ENCODE data around the gene FAN1. TPM values are rescaled to one million over a fixed set of nuclear protein-coding genes. Genes with fewer than 3 reads are reported as not detected.

The FAN1 gene
- total and polyA plus RNA-seq, 9 of the 15 experiments (the other 6 are each of a cell fraction or from before 2014, with no cell fraction given), result 1.5 to 16.8 (median 12.0) TPM

- no peak for TF ChIP-seq IRF1 (CRISPR knock-in tag; IDR thresholded peaks at IDR 0.05; ENCODE audit: borderline replicate concordance)
- TF ChIP-seq GTF2E2 (tag; IDR thresholded peaks at IDR 0.05), result 0 out of 2 replicates have a peak, but pooled peaks have one; percentile 12
- peak; percentile 58; the same call in 1 of the 2 replicates for TF ChIP-seq HDAC8 (tag; IDR thresholded peaks at IDR 0.05)
- TF ChIP-seq, protein P1, sequence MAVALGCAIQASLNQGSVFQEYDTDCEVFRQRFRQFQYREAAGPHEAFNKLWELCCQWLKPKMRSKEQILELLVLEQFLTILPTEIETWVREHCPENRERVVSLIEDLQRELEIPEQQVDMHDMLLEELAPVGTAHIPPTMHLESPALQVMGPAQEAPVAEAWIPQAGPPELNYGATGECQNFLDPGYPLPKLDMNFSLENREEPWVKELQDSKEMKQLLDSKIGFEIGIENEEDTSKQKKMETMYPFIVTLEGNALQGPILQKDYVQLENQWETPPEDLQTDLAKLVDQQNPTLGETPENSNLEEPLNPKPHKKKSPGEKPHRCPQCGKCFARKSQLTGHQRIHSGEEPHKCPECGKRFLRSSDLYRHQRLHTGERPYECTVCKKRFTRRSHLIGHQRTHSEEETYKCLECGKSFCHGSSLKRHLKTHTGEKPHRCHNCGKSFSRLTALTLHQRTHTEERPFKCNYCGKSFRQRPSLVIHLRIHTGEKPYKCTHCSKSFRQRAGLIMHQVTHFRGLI (CRISPR knock-in tag; IDR thresholded peaks at IDR 0.05), result no peak
- 0 out of 2 replicates have a peak, but pooled peaks have one; percentile 10 for TF ChIP-seq JUN (IDR thresholded peaks at IDR 0.05; ENCODE audit: borderline replicate concordance, low read depth, low read length)
- TF ChIP-seq JUN (CRISPR knock-in tag; IDR thresholded peaks at IDR 0.05; ENCODE audit: borderline replicate concordance), result no peak
- TF ChIP-seq SIN3B (IDR thresholded peaks at IDR 0.05; ENCODE audit: low read depth), result peak; percentile 78
- TF ChIP-seq, protein P2, sequence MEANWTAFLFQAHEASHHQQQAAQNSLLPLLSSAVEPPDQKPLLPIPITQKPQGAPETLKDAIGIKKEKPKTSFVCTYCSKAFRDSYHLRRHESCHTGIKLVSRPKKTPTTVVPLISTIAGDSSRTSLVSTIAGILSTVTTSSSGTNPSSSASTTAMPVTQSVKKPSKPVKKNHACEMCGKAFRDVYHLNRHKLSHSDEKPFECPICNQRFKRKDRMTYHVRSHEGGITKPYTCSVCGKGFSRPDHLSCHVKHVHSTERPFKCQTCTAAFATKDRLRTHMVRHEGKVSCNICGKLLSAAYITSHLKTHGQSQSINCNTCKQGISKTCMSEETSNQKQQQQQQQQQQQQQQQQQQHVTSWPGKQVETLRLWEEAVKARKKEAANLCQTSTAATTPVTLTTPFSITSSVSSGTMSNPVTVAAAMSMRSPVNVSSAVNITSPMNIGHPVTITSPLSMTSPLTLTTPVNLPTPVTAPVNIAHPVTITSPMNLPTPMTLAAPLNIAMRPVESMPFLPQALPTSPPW (CRISPR knock-in tag; IDR thresholded peaks at IDR 0.05), result peak; percentile 89
- TF ChIP-seq POLR2AphosphoS5 (IDR thresholded peaks at IDR 0.05; ENCODE audit: control insufficient read depth, insufficient read depth, low read depth, low read length), result peak; percentile 71; the same call in 1 of the 2 replicates
- 0 out of 2 replicates have a peak, but pooled peaks have one; percentile 22 for TF ChIP-seq SOX6 (IDR thresholded peaks at IDR 0.05)
- TF ChIP-seq CBX1 (IDR thresholded peaks at IDR 0.05; ENCODE audit: low read depth), result peak; percentile 78; the same call in 1 of the 2 replicates
- TF ChIP-seq NFIX (CRISPR knock-in tag; IDR thresholded peaks at IDR 0.05; ENCODE audit: low read depth), result no peak
- no peak for TF ChIP-seq NFXL1 (CRISPR knock-in tag; IDR thresholded peaks at IDR 0.05)
- TF ChIP-seq, protein P3, sequence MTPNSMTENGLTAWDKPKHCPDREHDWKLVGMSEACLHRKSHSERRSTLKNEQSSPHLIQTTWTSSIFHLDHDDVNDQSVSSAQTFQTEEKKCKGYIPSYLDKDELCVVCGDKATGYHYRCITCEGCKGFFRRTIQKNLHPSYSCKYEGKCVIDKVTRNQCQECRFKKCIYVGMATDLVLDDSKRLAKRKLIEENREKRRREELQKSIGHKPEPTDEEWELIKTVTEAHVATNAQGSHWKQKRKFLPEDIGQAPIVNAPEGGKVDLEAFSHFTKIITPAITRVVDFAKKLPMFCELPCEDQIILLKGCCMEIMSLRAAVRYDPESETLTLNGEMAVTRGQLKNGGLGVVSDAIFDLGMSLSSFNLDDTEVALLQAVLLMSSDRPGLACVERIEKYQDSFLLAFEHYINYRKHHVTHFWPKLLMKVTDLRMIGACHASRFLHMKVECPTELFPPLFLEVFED (CRISPR knock-in tag; conservative IDR thresholded peaks at IDR 0.05), result no peak
- no peak for TF ChIP-seq RBM39 (optimal IDR thresholded peaks at IDR 0.05; ENCODE audit: low read depth, low read length)
- TF ChIP-seq TARDBP (IDR thresholded peaks at IDR 0.05), result peak; percentile 91
- no peak for TF ChIP-seq MAFK (IDR thresholded peaks at IDR 0.05; ENCODE audit: low read length)
- no peak for TF ChIP-seq ZNF699 (CRISPR knock-in tag; IDR thresholded peaks at IDR 0.05; ENCODE audit: insufficient replicate concordance)
- TF ChIP-seq, protein P4, sequence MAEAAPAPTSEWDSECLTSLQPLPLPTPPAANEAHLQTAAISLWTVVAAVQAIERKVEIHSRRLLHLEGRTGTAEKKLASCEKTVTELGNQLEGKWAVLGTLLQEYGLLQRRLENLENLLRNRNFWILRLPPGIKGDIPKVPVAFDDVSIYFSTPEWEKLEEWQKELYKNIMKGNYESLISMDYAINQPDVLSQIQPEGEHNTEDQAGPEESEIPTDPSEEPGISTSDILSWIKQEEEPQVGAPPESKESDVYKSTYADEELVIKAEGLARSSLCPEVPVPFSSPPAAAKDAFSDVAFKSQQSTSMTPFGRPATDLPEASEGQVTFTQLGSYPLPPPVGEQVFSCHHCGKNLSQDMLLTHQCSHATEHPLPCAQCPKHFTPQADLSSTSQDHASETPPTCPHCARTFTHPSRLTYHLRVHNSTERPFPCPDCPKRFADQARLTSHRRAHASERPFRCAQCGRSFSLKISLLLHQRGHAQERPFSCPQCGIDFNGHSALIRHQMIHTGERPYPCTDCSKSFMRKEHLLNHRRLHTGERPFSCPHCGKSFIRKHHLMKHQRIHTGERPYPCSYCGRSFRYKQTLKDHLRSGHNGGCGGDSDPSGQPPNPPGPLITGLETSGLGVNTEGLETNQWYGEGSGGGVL (CRISPR knock-in tag; IDR thresholded peaks at IDR 0.05), result no peak
- no peak for TF ChIP-seq CC2D1A (IDR thresholded peaks at IDR 0.05)
- no peak for TF ChIP-seq ZNF316 (IDR thresholded peaks at IDR 0.05)
Observed at GRCh38 chr15:30991255-30992235, 87.8 kb downstream of the FAN1 start, which contains the start of gene MTMR10 (continued).
